Hepatocyte (in vitro differentiated cells): Measurements from ENCODE around the gene KCNMA1.
A peak's percentile ranks its signal among the peaks of the same experiment; 100 is the strongest.

Experiments
- EZH2 ChIP-seq: fragments of 200-600 bp; sonication (generic); IDR thresholded peaks from 2 replicates; pipeline ENCODE4 v1.6.1; 2016; ENCODE audit warnings: antibody characterized with exemption, mild to moderate bottlenecking, borderline replicate concordance
- TF ChIP-seq, protein P1 (sequence below): fragments of 200-600 bp; sonication (generic); IDR thresholded peaks from 2 replicates; pipeline ENCODE4 v1.5.1; 2016; ENCODE audit warnings: antibody characterized with exemption, mild to moderate bottlenecking; ENCODE audit not compliant: poor library complexity

DNA sequence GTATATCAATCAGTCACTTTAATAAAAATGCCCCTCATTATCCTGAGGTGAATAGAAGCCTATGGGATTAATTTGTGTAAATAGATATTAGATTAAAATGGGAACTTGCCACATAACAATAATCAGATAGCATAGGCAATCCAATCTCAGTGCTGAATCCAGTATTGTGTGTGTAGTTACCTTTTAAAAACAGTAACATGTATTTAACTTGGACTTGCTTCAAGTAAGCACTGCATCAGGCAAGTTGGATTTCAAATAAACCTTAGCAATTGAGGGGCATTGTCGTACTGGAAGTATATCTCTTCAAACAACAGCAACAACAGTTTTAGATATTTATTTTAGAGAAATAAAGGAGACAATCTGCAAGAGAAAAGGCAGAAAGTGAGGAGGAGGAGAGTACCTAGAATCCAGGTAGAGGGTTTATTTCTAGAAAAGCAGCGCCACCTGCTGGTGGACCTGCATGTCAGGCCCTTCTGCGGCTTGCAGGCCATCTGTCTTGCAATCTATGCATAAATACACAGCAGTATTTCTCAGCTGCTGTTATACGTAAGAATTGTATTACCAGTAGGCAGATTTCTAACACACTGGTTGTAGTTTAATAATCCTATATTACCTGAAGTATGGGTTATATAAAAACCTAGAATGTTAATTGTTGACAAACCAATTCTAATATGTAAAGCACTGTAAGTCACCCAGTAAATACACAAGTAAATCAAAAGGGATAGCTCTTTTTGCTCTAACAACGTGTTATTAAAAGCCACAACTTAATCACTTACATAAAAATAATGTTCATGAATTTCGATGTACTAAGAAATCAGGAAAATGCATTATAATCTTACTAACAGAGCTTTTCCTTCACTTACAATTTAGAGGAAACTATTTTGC, 652.8 kb downstream of the KCNMA1 start:
- TF ChIP-seq, protein P1, sequence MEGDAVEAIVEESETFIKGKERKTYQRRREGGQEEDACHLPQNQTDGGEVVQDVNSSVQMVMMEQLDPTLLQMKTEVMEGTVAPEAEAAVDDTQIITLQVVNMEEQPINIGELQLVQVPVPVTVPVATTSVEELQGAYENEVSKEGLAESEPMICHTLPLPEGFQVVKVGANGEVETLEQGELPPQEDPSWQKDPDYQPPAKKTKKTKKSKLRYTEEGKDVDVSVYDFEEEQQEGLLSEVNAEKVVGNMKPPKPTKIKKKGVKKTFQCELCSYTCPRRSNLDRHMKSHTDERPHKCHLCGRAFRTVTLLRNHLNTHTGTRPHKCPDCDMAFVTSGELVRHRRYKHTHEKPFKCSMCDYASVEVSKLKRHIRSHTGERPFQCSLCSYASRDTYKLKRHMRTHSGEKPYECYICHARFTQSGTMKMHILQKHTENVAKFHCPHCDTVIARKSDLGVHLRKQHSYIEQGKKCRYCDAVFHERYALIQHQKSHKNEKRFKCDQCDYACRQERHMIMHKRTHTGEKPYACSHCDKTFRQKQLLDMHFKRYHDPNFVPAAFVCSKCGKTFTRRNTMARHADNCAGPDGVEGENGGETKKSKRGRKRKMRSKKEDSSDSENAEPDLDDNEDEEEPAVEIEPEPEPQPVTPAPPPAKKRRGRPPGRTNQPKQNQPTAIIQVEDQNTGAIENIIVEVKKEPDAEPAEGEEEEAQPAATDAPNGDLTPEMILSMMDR, result peak; percentile 97
- TF ChIP-seq EZH2, result no peak
